Fibroblast of lung (primary cell): ENCODE data around the gene ECI1.

Source experiments
- EZH2 ChIP-seq: IDR thresholded peaks from 2 replicates; pipeline ENCODE4 v1.5.1; 2012; ENCODE audit warnings: low read length, control low read depth, mild to moderate bottlenecking; ENCODE audit errors: missing control alignments
- TF ChIP-seq, protein P1 (sequence below), 2 donors: IDR thresholded peaks in 1 of 2; conservative IDR thresholded peaks in 1 of 2; 1 replicate in 1 of 2; 2 replicates in 1 of 2; pipeline ENCODE4 v1.5.1; 2011 to 2012; ENCODE audit warnings: low read length in 2 of 2, control low read depth in 1 of 2, inconsistent platforms in 1 of 2, low read depth in 1 of 2, mild to moderate bottlenecking in 1 of 2

- TF ChIP-seq, protein P1, sequence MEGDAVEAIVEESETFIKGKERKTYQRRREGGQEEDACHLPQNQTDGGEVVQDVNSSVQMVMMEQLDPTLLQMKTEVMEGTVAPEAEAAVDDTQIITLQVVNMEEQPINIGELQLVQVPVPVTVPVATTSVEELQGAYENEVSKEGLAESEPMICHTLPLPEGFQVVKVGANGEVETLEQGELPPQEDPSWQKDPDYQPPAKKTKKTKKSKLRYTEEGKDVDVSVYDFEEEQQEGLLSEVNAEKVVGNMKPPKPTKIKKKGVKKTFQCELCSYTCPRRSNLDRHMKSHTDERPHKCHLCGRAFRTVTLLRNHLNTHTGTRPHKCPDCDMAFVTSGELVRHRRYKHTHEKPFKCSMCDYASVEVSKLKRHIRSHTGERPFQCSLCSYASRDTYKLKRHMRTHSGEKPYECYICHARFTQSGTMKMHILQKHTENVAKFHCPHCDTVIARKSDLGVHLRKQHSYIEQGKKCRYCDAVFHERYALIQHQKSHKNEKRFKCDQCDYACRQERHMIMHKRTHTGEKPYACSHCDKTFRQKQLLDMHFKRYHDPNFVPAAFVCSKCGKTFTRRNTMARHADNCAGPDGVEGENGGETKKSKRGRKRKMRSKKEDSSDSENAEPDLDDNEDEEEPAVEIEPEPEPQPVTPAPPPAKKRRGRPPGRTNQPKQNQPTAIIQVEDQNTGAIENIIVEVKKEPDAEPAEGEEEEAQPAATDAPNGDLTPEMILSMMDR (conservative IDR thresholded peaks at IDR 0.05 in 1 of 2, IDR thresholded peaks at IDR 0.05 in 1 of 2; ENCODE audit: low read depth in 1 of 2, low read length in 2 of 2): no peak
- TF ChIP-seq EZH2: no peak
These were observed 28.0 kb downstream of the ECI1 start, which contains the start of gene E4F1 for GRCh38 chr16:2223221-2223941.
